ENCODE results near the gene PHOSPHO2.

- no peak for TF ChIP-seq POLR2AphosphoS5 (IDR thresholded peaks at IDR 0.05; ENCODE audit: low read depth)
- no peak for TF ChIP-seq EZH2 (IDR thresholded peaks at IDR 0.05; ENCODE audit: low read depth, unreplicated experiment)
- TF ChIP-seq, protein P1, sequence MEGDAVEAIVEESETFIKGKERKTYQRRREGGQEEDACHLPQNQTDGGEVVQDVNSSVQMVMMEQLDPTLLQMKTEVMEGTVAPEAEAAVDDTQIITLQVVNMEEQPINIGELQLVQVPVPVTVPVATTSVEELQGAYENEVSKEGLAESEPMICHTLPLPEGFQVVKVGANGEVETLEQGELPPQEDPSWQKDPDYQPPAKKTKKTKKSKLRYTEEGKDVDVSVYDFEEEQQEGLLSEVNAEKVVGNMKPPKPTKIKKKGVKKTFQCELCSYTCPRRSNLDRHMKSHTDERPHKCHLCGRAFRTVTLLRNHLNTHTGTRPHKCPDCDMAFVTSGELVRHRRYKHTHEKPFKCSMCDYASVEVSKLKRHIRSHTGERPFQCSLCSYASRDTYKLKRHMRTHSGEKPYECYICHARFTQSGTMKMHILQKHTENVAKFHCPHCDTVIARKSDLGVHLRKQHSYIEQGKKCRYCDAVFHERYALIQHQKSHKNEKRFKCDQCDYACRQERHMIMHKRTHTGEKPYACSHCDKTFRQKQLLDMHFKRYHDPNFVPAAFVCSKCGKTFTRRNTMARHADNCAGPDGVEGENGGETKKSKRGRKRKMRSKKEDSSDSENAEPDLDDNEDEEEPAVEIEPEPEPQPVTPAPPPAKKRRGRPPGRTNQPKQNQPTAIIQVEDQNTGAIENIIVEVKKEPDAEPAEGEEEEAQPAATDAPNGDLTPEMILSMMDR (conservative IDR thresholded peaks at IDR 0.05; ENCODE audit: low read depth in 2 of 2), result no peak
- TF ChIP-seq, protein P2, sequence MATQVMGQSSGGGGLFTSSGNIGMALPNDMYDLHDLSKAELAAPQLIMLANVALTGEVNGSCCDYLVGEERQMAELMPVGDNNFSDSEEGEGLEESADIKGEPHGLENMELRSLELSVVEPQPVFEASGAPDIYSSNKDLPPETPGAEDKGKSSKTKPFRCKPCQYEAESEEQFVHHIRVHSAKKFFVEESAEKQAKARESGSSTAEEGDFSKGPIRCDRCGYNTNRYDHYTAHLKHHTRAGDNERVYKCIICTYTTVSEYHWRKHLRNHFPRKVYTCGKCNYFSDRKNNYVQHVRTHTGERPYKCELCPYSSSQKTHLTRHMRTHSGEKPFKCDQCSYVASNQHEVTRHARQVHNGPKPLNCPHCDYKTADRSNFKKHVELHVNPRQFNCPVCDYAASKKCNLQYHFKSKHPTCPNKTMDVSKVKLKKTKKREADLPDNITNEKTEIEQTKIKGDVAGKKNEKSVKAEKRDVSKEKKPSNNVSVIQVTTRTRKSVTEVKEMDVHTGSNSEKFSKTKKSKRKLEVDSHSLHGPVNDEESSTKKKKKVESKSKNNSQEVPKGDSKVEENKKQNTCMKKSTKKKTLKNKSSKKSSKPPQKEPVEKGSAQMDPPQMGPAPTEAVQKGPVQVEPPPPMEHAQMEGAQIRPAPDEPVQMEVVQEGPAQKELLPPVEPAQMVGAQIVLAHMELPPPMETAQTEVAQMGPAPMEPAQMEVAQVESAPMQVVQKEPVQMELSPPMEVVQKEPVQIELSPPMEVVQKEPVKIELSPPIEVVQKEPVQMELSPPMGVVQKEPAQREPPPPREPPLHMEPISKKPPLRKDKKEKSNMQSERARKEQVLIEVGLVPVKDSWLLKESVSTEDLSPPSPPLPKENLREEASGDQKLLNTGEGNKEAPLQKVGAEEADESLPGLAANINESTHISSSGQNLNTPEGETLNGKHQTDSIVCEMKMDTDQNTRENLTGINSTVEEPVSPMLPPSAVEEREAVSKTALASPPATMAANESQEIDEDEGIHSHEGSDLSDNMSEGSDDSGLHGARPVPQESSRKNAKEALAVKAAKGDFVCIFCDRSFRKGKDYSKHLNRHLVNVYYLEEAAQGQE (IDR thresholded peaks at IDR 0.05; ENCODE audit: unreplicated experiment), result no peak
These were observed 35.4 kb upstream of the PHOSPHO2 start for GRCh38 chr2:169658877-169659276.
